HG02642 (cell line): ENCODE measurements around the gene ZMIZ1.
"Not testable (repeated sequence)": the region's sequence is repeated elsewhere in the genome, so short reads cannot be mapped to it uniquely, and the experiment has no call there.

ENCODE experiments used
- ATAC-seq: cut with Tn5 transposase; IDR thresholded peaks from one replicate; pipeline ENCODE4 v1.9.1; 2021; ENCODE audit warnings: mild to moderate bottlenecking; ENCODE audit not compliant: unreplicated experiment, poor library complexity

The ZMIZ1 gene

DNA sequence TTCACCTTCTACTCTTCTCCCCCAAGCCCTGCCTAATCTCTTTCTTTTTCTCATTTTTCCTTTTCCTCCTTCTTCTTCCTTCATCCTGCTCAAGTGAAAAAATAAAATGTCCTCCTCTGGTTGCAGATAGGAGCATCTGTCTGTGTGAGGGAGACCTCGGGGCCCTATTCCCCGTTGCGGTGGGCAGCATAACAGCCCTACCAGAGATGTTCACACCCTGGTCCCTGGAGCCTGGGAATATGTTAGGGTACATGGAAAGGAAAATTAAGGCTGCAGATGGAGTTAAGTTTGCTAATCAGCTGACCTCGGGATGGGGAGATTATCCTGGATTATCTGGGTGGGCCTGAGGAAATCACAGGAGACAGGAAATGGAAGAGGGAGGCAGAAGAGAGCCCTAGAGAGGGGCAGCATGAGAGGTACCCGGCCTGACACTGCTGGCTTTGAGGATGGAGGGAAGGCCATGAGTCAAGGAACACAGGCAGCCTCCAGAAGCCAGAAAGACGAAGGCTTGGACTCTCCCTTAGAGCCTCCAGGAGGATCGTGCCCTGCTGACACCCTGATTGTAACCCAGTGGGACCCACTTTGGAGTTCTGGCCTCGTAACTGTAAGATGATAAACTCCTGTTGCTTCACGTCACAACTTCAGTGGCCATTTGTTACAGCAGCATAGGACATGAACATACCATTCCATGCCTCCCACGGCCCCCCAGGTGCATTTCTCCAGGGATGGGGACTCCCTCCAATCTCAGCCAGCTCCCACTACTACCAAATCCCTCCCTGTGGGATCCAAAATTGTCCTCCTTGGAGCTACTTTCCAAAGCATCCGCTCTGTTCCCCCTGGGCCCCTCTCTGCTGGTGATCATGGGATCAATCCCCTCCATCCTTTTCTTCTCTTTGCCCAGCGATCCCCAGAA lies 39.0 kb upstream of the ZMIZ1 start:
- ATAC-seq, result no peak

DNA sequence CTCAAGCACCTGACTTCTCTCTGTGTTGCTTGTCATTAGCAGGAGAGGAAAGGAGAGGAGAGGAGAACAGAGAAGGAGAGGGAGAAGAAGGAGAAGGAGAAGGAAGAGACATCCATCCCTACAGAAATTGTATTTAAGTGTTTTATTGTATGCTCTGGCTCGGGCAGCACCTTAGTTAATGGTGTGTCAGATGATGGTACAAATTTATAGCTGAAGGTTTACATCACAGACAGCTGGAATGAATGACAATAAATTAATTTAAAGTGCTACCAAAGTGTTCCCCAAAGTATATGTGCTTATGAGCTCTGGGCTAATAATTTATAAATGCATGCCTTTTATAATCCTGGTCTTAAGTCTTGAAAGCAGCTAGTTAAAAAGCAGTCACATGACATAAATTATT lies 38.1 kb upstream of the ZMIZ1 start:
- ATAC-seq, result no peak

DNA sequence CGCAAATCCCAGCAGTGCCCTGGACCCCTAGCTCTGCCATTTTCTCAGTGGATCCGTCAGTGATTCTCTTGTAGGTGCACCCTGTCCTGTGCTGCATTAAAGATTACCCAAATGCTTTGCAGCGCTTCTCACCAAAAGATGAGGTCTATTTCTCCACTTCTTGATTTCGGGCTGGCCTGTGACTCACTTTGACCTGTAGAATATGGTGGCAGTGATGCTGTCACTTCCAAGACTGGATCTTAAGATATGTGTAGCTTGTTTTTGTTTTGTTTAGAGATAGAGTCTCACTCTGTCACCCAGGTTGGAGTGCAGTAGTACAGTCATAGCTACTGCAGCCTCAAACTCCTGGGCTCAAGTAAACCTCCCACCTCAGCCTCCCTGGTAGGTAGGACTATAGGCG lies 37.0 kb upstream of the ZMIZ1 start:
- no peak for ATAC-seq

DNA sequence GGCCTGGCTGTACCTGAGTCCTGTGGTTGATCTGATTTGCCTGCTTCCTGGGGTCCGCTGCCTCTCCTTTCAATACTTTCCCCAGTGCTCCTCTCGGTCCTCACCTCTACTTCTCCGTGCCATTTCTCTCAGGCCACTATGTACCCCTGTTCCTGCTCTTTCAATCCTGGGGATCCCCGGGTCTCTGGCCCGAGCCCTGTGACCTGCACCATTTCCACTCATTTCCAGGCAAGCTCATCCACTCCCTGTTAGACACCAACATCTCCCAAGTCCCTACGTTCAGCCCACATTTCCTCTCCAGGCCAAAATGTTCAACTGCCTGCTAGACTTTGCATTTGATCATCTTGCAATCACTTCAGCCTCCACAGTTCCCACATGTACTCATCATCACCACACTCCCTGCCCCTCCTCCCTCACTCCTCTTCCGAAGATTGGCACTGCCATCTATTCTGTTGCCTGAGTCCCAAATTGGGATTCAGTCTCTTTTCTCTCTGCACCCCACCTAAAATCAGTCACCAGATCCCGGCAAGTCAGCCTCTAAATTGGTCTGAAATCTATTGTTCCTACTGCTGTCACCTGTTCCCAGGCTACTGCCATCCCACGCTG lies 34.4 kb upstream of the ZMIZ1 start:
- no peak for ATAC-seq

DNA sequence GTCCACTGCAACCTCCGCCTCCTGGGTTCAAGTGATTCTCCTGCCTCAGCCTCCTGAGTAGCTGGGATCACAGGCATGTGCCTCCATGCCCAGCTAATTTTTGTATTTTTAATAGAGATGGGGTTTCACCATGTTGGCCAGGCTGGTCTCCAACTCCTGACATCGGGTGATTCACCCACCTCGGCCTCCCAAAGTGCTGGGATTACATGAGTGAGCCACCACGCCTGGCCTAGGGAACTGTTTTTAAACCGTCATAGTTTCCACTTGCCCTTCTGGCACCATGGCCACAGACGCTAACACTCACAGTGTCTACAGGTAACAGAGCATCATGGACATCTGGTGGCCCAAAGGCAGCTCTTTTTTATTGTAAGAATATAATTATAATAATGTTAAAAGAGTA lies 32.4 kb upstream of the ZMIZ1 start:
- not testable (repeated sequence) for ATAC-seq

DNA sequence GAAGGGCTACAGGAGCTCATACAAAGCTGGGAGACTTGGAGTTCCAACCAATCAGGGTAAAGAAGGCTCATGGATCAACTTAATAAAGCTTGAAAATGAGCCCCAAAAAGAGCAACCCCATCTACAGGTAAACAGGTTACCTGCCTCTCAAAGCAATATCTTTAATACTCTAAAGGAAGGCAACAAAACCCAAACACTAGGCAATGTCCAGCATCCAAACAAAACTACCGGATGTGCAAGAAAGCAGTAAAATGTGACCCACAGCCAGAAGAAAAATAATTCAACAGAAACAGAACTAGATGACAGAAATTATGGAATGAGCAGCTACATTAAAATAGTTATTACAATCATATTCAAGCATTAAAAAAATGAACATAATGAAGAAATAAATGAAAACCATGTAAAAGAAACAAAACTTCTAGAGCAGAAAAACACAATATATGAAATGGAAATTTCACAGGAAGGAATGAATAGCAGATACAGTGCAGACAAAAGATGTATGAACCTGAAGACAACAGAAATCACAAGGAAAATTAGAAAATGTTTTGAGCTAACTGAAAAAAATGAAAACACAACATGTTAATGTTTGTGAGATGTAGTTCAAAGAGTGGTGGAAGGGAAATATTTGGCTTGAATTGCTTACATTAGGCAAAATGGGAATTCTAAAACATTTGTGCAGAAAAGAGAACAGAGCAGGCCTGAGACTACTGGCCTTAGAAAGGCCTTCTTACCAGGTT lies 30.5 kb upstream of the ZMIZ1 start:
- ATAC-seq, result no peak

DNA sequence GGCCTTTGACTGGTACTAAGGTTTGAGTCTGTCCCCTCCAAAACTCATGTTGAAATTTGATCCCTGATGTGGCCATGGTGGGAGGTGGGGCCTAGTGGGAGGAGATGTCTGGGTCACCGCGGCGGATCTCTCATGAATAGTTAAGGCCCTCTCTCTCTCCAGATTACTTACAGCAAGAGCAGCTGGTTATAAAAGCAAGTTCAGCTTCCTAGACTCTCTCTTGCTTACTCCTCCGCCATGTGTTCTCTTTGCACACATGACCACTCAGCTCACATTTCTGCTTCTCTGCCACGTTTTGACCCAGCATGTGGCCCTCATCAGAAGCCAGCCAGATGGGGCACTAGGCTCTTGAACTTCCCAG lies 29.9 kb upstream of the ZMIZ1 start:
- ATAC-seq, result no peak

DNA sequence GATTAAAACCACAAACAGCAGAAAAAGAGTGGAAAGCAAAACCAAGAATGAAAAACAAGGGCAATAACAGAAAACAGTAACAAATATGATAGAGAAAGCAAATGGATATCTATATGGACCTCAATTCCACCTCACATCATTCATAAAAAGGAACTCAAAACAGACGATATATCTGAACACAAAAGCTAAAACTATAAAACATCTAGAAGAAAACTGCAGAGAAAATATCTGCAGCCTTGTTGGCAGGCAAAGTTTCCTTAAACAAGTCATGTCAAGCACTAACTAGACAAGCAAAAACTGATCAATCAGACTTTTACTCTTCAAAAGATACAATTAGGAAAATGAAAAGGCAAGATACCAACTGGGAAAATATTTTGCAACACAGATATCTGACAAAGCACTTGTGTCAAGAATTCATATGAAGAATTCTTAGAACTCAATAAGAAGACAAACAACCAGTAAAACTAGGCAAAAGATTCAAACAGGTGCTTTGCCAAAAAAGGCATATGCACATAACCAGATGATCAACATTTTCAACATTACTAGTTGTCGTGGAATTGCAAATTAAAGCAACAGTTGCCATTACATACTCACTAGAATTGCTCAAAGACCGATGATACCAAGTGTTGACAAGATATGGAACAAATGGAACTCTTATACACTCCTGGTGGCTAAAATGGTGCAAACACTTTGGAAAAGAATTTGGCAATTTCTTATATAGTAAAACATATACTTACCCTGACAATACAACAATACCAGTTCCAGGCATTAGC lies 25.9 kb upstream of the ZMIZ1 start:
- ATAC-seq, result no peak

DNA sequence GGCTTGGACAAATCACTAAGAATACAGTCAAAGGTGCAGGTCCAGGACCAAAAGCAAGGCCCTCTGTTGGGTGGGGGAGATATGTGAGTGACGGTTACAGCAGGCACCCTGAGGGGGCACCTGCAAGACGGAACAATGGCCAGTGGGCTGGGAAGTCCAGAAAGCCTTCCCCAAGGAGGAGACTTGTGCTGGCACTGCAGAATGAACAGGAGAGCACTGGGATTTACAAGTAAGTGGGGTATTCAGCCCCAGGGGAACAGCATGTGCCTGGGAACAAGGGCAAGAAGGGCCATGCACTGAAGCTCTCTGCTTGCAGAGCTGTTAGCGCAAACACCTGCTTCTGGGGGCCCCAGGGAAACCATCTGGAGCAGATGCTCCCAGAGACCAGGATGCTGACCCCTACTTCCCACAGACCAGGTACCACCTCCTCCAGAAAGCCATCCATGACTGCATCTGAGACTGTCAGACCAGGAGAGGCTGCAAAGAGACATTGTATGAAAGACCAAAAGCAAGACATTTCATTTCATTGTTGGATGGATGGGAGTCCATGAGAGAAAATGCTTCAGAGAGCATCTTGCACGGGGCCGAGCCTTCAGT lies 24.6 kb upstream of the ZMIZ1 start:
- ATAC-seq, result no peak

DNA sequence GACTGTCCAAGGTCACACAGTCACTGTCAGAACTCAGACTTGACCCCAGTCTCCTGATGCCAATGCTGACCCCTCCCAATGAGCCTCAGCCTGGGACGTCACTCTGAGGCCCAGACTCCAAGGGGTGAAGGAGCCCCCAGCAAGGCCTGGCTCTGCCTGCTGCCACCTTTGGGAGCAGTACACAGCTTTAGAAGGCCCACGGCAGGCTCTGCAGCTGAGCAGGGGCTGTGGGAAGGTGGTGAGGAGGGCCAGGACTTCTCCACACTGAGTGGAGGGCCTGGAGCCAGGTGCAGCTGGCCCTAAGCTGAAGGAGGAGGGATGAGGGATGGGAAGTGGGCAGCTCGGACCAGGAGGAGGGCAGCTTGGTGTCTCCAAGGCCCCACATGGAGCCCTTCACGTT lies 23.9 kb upstream of the ZMIZ1 start:
- ATAC-seq, result no peak

DNA sequence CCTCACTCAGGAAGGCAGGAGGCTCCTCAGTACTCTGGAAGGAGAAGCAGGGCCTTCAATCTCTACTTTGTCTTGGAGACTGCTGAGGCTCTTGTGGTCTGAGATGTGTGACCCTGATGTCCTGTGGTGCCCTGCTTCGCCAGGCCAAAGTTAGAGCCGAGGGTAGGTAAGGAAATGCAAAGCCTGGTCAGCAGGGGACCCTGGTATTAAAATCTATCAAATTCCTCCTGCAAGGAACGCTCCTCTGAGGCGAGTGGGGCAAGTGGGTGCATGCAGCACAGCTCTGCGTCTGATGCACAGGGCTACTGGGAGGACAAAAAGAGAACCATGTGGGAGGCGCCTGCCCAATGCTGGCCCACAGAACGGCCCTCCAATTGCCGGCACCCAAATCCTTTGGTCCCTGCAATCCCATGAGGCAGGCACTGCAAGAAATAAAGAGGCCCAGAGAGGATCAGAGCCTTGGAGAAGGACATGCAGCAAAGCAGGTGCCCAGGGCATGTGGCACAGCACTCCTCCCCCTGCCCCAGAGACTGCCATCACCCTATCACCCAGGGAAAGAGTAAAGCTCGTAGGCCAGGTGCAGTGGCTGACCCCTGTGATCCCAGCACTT lies 23.1 kb upstream of the ZMIZ1 start:
- no peak for ATAC-seq

DNA sequence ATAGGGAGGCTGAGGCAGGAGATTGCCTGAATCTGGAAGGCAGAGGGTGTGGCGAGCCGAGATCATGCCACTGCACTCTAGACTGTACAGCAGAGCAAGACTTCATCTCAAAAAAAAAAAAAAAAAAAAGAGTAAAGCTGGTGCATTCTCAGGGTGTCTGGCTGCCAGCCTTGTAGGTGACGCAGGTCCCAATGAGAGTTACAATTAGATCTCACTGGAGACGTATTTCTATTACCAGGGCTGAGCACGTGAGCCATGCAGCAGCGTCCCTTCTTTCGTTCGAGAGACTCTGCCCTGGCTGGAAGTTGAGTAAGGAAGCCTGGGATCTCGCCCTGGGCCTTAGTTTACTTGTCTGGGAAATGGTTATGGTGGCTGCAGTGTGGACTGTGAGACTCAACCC lies 22.4 kb upstream of the ZMIZ1 start:
- no peak for ATAC-seq

DNA sequence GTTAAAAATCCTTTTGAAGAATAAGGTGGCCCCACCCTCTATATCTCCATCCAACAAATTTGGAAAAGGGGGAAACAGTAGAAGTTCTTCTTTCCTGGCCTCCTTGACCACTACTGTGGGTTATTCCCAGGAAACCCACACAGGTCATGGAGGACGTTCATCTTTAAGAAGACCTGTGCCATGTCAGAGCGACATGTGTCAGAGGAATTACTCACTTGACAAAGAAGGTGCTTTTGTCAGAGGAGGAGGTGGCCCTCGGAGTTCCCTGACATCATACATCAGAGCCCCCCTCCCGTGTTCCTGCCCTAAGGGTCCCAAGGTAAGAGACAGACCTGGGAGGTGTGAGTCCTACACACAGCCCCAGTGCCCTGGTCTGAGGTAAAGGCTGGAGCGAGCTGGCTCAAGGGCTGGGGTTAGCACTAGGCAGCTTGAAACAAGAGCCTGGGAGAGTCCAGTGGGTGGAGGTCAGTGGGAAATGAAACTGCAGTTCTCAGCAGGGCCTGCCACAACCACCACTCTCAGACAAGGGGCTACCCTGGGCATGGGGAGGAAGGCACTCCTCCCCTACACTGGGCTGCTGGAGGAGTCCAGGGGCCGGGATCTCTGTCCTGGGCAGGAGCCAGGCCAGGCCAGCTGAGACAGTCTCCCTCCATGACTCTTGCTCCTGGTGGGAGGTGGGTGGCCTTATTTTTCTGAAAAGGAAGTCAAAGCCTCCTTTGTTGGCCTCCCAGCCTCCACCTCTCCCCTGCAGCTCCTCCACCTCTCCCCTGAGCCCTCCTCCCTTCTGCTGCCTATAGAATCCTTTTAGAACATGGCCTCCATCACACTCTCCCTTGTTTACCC lies 21.8 kb upstream of the ZMIZ1 start:
- no peak for ATAC-seq

DNA sequence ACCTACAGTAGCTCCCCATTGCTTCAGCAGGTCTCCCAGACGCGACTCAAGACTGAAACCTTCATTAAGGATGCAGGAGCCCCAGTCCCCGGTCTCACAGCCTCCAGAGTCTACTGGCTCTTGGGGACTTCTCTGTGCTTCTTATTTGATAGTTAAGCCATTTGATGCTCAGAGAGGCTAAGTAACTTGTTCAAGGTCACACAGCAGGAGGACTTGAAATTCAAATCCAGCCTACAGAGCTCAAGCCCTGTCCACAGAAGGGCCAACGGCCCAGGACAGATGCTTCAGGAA lies 21.2 kb upstream of the ZMIZ1 start:
- ATAC-seq, result no peak

DNA sequence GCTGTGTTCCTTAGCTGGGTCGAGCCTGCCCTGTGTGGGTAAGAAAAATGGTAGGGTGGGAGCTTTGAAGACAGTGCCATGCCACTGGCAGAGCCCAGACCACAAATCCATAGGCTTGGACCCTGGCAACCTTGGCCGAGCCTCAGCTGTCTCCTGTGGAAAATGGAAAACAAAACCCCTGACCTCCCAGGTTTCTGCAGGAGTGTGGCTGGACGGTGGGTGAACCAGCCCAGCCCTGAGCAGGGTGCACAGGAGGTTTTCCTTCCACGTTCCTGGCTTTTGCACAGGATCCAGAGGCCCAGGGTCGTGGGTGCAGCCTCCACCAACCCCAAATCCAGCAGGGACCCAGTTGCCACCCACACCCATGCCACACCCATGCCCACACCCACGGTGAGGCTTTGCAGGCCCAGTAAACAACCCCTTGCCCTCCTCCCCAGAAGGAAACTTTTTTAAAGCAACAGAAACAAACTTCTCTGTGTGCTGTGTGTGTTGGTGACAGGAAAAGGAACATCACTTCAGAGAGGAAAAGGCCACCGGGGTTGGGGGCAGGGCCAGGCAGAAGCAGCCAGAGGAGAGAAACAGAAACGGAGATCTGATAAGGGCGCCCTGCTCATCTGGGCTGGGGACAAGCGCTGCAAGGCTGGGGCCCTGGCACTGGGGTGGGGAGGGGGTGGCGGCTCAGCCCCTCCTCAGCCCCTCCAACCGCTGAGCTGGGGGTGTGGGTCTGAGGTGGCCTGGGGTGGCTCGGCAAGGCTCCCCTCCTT lies 20.7 kb upstream of the ZMIZ1 start:
- ATAC-seq, result no peak

DNA sequence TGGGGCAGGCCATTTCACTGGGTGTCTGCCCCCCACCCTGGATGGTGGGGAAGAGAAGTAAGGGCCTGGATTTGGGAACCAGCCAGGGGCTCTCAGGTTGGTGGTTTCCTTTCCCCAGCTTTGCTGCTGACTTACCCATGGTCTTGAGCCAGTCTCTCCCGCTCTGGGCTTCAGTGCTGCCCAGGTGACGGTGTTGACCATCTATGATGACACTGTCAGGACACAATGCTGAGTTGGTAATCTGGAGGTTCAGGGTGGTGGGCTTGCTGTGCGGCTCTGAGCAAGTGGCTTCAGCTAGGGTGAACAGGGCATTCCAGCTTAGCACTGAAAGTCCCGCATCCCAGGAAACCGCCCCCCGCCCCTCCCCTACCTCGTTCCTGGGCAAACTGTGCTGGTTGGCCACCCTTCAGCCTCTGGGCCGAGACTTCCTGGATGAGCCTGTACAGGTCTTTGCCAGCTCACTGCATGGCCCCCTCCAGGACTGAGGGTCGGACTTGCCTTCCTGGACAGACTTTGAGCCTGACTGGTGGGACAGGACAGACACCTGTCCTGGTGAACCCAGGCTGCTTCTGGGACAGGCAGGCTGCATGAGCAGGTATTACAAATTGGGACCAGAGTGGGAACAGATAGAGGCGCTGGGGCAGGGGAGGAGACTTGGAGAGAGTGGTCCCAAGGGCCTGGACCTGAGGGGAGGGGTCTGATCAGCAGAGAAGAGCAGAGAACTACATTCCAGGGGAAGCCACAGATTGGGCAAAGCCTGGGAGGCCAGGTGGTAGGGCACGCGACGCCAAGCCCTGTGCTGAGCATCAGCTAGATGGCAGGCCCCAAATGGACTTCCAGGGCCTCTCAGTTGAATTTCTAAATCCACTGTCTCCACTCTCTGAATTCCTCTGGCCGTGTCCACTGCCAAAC lies 19.9 kb upstream of the ZMIZ1 start:
- no peak for ATAC-seq
